ENCODE measurements around the gene SYNPO.

- TF ChIP-seq, protein P1, sequence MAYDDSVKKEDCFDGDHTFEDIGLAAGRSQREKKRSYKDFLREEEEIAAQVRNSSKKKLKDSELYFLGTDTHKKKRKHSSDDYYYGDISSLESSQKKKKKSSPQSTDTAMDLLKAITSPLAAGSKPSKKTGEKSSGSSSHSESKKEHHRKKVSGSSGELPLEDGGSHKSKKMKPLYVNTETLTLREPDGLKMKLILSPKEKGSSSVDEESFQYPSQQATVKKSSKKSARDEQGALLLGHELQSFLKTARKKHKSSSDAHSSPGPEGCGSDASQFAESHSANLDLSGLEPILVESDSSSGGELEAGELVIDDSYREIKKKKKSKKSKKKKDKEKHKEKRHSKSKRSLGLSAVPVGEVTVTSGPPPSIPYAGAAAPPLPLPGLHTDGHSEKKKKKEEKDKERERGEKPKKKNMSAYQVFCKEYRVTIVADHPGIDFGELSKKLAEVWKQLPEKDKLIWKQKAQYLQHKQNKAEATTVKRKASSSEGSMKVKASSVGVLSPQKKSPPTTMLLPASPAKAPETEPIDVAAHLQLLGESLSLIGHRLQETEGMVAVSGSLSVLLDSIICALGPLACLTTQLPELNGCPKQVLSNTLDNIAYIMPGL (CRISPR knock-in tag; IDR thresholded peaks at IDR 0.05; ENCODE audit: borderline replicate concordance): no peak
- TF ChIP-seq MAZ (IDR thresholded peaks at IDR 0.05; ENCODE audit: borderline replicate concordance, low read depth, low read length) (no peak), REST (IDR thresholded peaks at IDR 0.05) (no peak), CHD2 (IDR thresholded peaks at IDR 0.05; ENCODE audit: low read length, partially characterized antibody) (no peak), RAD21 (conservative IDR thresholded peaks at IDR 0.05 in 1 of 2, IDR thresholded peaks at IDR 0.05 in 1 of 2) (no peak), RCOR1 (IDR thresholded peaks at IDR 0.05; ENCODE audit: low read depth, low read length) (no peak), PHF8 (IDR thresholded peaks at IDR 0.05; ENCODE audit: borderline replicate concordance, low read depth) (no peak), PBX3 (IDR thresholded peaks at IDR 0.05) (no peak), POLR2A (IDR thresholded peaks at IDR 0.05; ENCODE audit: low read length) (no peak)
- TF ChIP-seq, protein P2, sequence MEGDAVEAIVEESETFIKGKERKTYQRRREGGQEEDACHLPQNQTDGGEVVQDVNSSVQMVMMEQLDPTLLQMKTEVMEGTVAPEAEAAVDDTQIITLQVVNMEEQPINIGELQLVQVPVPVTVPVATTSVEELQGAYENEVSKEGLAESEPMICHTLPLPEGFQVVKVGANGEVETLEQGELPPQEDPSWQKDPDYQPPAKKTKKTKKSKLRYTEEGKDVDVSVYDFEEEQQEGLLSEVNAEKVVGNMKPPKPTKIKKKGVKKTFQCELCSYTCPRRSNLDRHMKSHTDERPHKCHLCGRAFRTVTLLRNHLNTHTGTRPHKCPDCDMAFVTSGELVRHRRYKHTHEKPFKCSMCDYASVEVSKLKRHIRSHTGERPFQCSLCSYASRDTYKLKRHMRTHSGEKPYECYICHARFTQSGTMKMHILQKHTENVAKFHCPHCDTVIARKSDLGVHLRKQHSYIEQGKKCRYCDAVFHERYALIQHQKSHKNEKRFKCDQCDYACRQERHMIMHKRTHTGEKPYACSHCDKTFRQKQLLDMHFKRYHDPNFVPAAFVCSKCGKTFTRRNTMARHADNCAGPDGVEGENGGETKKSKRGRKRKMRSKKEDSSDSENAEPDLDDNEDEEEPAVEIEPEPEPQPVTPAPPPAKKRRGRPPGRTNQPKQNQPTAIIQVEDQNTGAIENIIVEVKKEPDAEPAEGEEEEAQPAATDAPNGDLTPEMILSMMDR (IDR thresholded peaks at IDR 0.05): no peak
These were observed 36.1 kb downstream of the SYNPO start for GRCh38 chr5:150676578-150676977.
